Liver (tissue), 9 donors: Measurements from ENCODE around the gene SLC25A29. TPM values are rescaled to one million over a fixed set of nuclear protein-coding genes. Genes with fewer than 3 reads are reported as not detected.

ENCODE experiments used
- DNase-seq: peaks from one replicate; pipeline ENCODE4 v3.0.0-alpha.2; 2017; ENCODE audit warnings: low spot score
- H3K27ac ChIP-seq, 2 donors: one replicate each; pipeline ENCODE4 v1.7.0; 2013; ENCODE audit warnings: inconsistent platforms in 2 of 2, low read length in 2 of 2, control low read depth in 1 of 2, low read depth in 1 of 2, mild to moderate bottlenecking in 1 of 2
- H3K27me3 ChIP-seq, 4 donors: one replicate each; pipeline versions ENCODE4 v1.6.1 to v1.7.0; 2013; ENCODE audit warnings: low read length in 3 of 4, inconsistent platforms in 1 of 4, mild to moderate bottlenecking in 1 of 4, moderate library complexity in 1 of 4; ENCODE audit not compliant: control insufficient read depth in 4 of 4, insufficient read depth in 4 of 4
- H3K36me3 ChIP-seq, 4 donors: one replicate each; pipeline versions ENCODE4 v1.6.1 to v1.7.0; 2013; ENCODE audit warnings: low read length in 3 of 4, mild to moderate bottlenecking in 3 of 4, low read depth in 1 of 4, moderate library complexity in 1 of 4; ENCODE audit not compliant: control insufficient read depth in 4 of 4, insufficient read depth in 3 of 4
- H3K4me1 ChIP-seq, 4 donors: one replicate each; pipeline versions ENCODE4 v1.6.1 to v1.7.0; 2013; ENCODE audit warnings: low read length in 3 of 4, mild to moderate bottlenecking in 3 of 4, moderate library complexity in 1 of 4; ENCODE audit not compliant: control insufficient read depth in 4 of 4, insufficient read depth in 4 of 4
- H3K4me3 ChIP-seq, 3 donors: one replicate each; pipeline versions ENCODE4 v1.6.1 to v1.7.0; 2013; ENCODE audit warnings: low read length in 3 of 3, control low read depth in 1 of 3, low read depth in 1 of 3, mild to moderate bottlenecking in 1 of 3
- H3K9ac ChIP-seq, 2 donors: one replicate each; pipeline ENCODE4 v1.7.0; 2013; ENCODE audit warnings: low read length in 2 of 2, mild to moderate bottlenecking in 2 of 2, moderate library complexity in 2 of 2, control low read depth in 1 of 2, low read depth in 1 of 2
- H3K9me3 ChIP-seq, 4 donors: one replicate each; pipeline versions ENCODE4 v1.6.1 to v1.7.0; 2013; ENCODE audit warnings: low read length in 3 of 4; ENCODE audit not compliant: control insufficient read depth in 4 of 4
- EGR1 ChIP-seq, 2 donors: IDR thresholded peaks; 2 replicates each; pipeline ENCODE4 v1.6.1; 2016 to 2018; ENCODE audit warnings: antibody characterized with exemption in 2 of 2, low read depth in 2 of 2
- FOXA1 ChIP-seq: IDR thresholded peaks from 2 replicates; pipeline ENCODE4 v1.6.1; 2016; ENCODE audit warnings: antibody characterized with exemption
- FOXA2 ChIP-seq: IDR thresholded peaks from 2 replicates; pipeline ENCODE4 v1.6.1; 2016; ENCODE audit warnings: antibody characterized with exemption
- GABPA ChIP-seq, 2 donors: IDR thresholded peaks in 1 of 2; conservative IDR thresholded peaks in 1 of 2; 2 replicates each; pipeline ENCODE4 v1.6.1; 2016; ENCODE audit warnings: antibody characterized with exemption in 2 of 2, mild to moderate bottlenecking in 1 of 2, moderate library complexity in 1 of 2
- HNF4A ChIP-seq, 2 donors: conservative IDR thresholded peaks; 2 replicates each; pipeline ENCODE4 v1.6.1; 2016; ENCODE audit warnings: antibody characterized with exemption in 2 of 2, mild to moderate bottlenecking in 2 of 2
- HNF4G ChIP-seq: IDR thresholded peaks from 2 replicates; pipeline ENCODE4 v1.6.1; 2016; ENCODE audit warnings: antibody characterized with exemption
- JUND ChIP-seq, 2 donors: IDR thresholded peaks; 2 replicates each; pipeline ENCODE4 v1.6.1; 2016; ENCODE audit warnings: antibody characterized with exemption in 2 of 2
- NR2F2 ChIP-seq: IDR thresholded peaks from 2 replicates; pipeline ENCODE4 v1.6.1; 2016; ENCODE audit warnings: antibody characterized with exemption
- RAD21 ChIP-seq, 2 donors: IDR thresholded peaks; 2 replicates each; pipeline ENCODE4 v1.6.1; 2016; ENCODE audit warnings: antibody characterized with exemption in 2 of 2, mild to moderate bottlenecking in 2 of 2
- RXRA ChIP-seq, 2 donors: IDR thresholded peaks; 2 replicates each; pipeline ENCODE4 v1.6.1; 2017 to 2018; ENCODE audit warnings: antibody characterized with exemption in 2 of 2, mild to moderate bottlenecking in 1 of 2
- SP1 ChIP-seq: IDR thresholded peaks from 2 replicates; pipeline ENCODE4 v1.6.1; 2018; ENCODE audit warnings: antibody characterized with exemption, mild to moderate bottlenecking
- TAF1 ChIP-seq: conservative IDR thresholded peaks from 2 replicates; pipeline ENCODE4 v1.6.1; 2016; ENCODE audit warnings: antibody characterized with exemption, mild to moderate bottlenecking
- YY1 ChIP-seq: IDR thresholded peaks from 2 replicates; pipeline ENCODE4 v1.6.1; 2016; ENCODE audit warnings: antibody characterized with exemption, mild to moderate bottlenecking
- WGBS: extraction: QIAGEN DNeasy Blood & Tissue Kit; methylation state at CpG from one replicate; pipeline ENCODE4 v1.1.7; 2013; 5-methylcytosine and 5-hydroxymethylcytosine counted together
- polyA plus RNA-seq, 2 donors: library from polyadenylated mRNA; stranded (reverse) in 1 of 2; unstranded in 1 of 2; fragments of 200-250 nt in 1 of 2; fragments of >200 nt in 1 of 2; fragmentation: Nextera tagmentation in 1 of 2; extraction: Ambion mirVana in 1 of 2; gene quantifications; one replicate each; pipeline versions ENCODE4 v1.2.1 to v1.2.3, GENCODE V29; 2013 to 2015
- total RNA-seq, 2 donors: library from RNA; depleted of rRNA; stranded (reverse); fragments of >200 nt; gene quantifications; one replicate each; pipeline ENCODE4 v1.2.3, GENCODE V29; 2014
- TF ChIP-seq, protein P1 (sequence below): fragments of 150-350 bp; IDR thresholded peaks from 2 replicates; pipeline ENCODE4 v1.5.1; 2017; ENCODE audit warnings: improper control_type of control experiment, low read depth, low read length; ENCODE audit not compliant: missing input control
- TF ChIP-seq, protein P2 (sequence below): IDR thresholded peaks from 2 replicates; pipeline ENCODE4 v1.6.1; 2016; ENCODE audit warnings: antibody characterized with exemption
- TF ChIP-seq, protein P3 (sequence below): IDR thresholded peaks from 2 replicates; pipeline ENCODE4 v1.6.1; 2016; ENCODE audit warnings: antibody characterized with exemption
- TF ChIP-seq, protein P4 (sequence below): IDR thresholded peaks from 2 replicates; pipeline ENCODE4 v1.6.1; 2016; ENCODE audit warnings: antibody characterized with exemption, mild to moderate bottlenecking
- TF ChIP-seq, protein P5 (sequence below): IDR thresholded peaks from 2 replicates; pipeline ENCODE4 v1.6.1; 2016; ENCODE audit warnings: antibody characterized with exemption
- donor health status: healthy.
- donor health status: healthy.
- donor health status: healthy.
- donor health status: healthy.
- donor health status: healthy.

SLC25A29 gene
- total and polyA plus RNA-seq, 4 donors = 2.4 to 13.9 (median 8.9) TPM

- Histone ChIP-seq H3K9ac (no peak overlapping the region), H3K27me3 (no peaks in the 10 kb centered on the region), H3K4me1 (no peaks in the 10 kb centered on the region), H3K36me3 (peaks cover 8 to 56% (median 37%) of the 10 kb centered on the region in 4 donors), H3K27ac (no peak overlapping the region), H3K9me3 (no peaks in the 10 kb centered on the region), H3K4me3 (no peak overlapping the region)
- WGBS = 91% methylated on average over 11 of the region's 11 CpGs
- TF ChIP-seq SP1 (no peak), FOXA2 (no peak), HNF4G (no peak), NR2F2 (no peak), RXRA (IDR thresholded peaks at IDR 0.05) (no peak), YY1 (no peak), FOXA1 (no peak), RAD21 (IDR thresholded peaks at IDR 0.05) (no peak)
- TF ChIP-seq, protein P1, sequence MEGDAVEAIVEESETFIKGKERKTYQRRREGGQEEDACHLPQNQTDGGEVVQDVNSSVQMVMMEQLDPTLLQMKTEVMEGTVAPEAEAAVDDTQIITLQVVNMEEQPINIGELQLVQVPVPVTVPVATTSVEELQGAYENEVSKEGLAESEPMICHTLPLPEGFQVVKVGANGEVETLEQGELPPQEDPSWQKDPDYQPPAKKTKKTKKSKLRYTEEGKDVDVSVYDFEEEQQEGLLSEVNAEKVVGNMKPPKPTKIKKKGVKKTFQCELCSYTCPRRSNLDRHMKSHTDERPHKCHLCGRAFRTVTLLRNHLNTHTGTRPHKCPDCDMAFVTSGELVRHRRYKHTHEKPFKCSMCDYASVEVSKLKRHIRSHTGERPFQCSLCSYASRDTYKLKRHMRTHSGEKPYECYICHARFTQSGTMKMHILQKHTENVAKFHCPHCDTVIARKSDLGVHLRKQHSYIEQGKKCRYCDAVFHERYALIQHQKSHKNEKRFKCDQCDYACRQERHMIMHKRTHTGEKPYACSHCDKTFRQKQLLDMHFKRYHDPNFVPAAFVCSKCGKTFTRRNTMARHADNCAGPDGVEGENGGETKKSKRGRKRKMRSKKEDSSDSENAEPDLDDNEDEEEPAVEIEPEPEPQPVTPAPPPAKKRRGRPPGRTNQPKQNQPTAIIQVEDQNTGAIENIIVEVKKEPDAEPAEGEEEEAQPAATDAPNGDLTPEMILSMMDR = no peak
- TF ChIP-seq, protein P2, sequence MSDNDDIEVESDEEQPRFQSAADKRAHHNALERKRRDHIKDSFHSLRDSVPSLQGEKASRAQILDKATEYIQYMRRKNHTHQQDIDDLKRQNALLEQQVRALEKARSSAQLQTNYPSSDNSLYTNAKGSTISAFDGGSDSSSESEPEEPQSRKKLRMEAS = no peak
- DNase-seq = no peak
Measured at GRCh38 chr14:100350276-100350926, 44.2 kb upstream of the SLC25A29 start.

DNA sequence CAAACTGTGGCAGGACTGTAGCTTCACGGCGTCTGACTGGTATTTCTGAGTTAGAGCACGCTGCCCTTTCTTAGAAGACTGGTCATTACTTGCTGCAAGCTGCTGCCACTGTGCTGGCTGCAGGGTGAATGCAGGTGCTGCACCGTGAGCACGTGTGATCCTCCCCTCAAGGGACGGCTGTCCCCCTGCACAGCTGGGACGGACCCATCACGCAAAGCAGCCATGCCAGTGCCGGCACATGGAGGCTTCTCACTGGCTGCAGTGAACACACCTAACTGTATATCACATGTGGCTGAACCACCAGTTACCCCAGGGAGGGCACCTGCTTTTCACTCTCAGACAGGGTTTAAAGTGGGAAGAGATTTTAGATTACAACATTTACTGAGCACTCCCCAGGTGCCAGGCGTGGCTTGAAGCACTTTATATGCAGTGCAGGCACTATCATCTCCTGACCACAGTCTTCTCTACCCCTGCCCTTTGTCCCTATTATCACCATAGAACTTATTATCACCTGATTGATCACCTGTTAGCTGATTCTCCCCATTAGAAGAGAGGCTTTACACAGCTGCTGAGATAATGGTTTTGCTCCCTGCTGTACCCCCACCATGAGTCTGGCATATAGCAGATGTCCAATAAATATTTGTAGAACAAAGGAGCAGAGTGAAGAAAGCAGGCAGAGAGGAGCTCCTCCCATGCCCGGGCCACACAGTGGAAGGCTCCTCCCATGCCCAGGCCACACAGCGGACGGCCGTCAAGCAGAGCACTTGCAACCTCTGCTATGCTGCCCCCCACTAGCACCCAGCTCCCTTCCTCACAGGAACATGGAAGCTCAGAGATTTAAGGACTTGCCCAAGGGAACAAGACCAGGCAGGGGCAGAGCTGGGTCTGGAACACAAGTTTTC lies 42.8 kb upstream of the SLC25A29 start:
- Histone ChIP-seq H3K9me3 (no peaks in the 10 kb centered on the region), H3K36me3 (peaks cover 8 to 53% (median 30%) of the 10 kb centered on the region in 4 donors), H3K4me1 (no peaks in the 10 kb centered on the region), H3K27me3 (no peaks in the 10 kb centered on the region), H3K4me3 (no peak overlapping the region), H3K27ac (no peak overlapping the region), H3K9ac (no peak overlapping the region)
- TF ChIP-seq JUND (IDR thresholded peaks at IDR 0.05) (no peak), FOXA1 (no peak), RAD21 (IDR thresholded peaks at IDR 0.05) (no peak), EGR1 (IDR thresholded peaks at IDR 0.05; ENCODE audit: low read depth in 2 of 2) (no peak), FOXA2 (no peak), YY1 (no peak), HNF4A (conservative IDR thresholded peaks at IDR 0.05) (no peak), TAF1 (no peak), NR2F2 (no peak), SP1 (no peak), GABPA (IDR thresholded peaks at IDR 0.05 in 1 of 2, conservative IDR thresholded peaks at IDR 0.05 in 1 of 2) (no peak)
- TF ChIP-seq, protein P3, sequence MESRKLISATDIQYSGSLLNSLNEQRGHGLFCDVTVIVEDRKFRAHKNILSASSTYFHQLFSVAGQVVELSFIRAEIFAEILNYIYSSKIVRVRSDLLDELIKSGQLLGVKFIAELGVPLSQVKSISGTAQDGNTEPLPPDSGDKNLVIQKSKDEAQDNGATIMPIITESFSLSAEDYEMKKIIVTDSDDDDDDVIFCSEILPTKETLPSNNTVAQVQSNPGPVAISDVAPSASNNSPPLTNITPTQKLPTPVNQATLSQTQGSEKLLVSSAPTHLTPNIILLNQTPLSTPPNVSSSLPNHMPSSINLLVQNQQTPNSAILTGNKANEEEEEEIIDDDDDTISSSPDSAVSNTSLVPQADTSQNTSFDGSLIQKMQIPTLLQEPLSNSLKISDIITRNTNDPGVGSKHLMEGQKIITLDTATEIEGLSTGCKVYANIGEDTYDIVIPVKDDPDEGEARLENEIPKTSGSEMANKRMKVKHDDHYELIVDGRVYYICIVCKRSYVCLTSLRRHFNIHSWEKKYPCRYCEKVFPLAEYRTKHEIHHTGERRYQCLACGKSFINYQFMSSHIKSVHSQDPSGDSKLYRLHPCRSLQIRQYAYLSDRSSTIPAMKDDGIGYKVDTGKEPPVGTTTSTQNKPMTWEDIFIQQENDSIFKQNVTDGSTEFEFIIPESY = no peak
- TF ChIP-seq, protein P4, sequence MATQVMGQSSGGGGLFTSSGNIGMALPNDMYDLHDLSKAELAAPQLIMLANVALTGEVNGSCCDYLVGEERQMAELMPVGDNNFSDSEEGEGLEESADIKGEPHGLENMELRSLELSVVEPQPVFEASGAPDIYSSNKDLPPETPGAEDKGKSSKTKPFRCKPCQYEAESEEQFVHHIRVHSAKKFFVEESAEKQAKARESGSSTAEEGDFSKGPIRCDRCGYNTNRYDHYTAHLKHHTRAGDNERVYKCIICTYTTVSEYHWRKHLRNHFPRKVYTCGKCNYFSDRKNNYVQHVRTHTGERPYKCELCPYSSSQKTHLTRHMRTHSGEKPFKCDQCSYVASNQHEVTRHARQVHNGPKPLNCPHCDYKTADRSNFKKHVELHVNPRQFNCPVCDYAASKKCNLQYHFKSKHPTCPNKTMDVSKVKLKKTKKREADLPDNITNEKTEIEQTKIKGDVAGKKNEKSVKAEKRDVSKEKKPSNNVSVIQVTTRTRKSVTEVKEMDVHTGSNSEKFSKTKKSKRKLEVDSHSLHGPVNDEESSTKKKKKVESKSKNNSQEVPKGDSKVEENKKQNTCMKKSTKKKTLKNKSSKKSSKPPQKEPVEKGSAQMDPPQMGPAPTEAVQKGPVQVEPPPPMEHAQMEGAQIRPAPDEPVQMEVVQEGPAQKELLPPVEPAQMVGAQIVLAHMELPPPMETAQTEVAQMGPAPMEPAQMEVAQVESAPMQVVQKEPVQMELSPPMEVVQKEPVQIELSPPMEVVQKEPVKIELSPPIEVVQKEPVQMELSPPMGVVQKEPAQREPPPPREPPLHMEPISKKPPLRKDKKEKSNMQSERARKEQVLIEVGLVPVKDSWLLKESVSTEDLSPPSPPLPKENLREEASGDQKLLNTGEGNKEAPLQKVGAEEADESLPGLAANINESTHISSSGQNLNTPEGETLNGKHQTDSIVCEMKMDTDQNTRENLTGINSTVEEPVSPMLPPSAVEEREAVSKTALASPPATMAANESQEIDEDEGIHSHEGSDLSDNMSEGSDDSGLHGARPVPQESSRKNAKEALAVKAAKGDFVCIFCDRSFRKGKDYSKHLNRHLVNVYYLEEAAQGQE = no peak
- TF ChIP-seq, protein P1 = no peak
- TF ChIP-seq, protein P5, sequence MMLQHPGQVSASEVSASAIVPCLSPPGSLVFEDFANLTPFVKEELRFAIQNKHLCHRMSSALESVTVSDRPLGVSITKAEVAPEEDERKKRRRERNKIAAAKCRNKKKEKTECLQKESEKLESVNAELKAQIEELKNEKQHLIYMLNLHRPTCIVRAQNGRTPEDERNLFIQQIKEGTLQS = no peak
- no peak for DNase-seq
- 92% methylated on average over 14 of the region's 14 CpGs for WGBS
